ENCODE data around the gene MRC2. TPM values are rescaled to one million over a fixed set of nuclear protein-coding genes. Genes with fewer than 3 reads are reported as not detected.
A peak's percentile ranks its signal among the peaks of the same experiment; 100 is the strongest.
"Not testable (repeated sequence)": the region's sequence is repeated elsewhere in the genome, so short reads cannot be mapped to it uniquely, and the experiment has no call there.

Gene MRC2
- total RNA-seq, 2 donors from 2014 or later = 5.1 to 12.4 TPM

DNA sequence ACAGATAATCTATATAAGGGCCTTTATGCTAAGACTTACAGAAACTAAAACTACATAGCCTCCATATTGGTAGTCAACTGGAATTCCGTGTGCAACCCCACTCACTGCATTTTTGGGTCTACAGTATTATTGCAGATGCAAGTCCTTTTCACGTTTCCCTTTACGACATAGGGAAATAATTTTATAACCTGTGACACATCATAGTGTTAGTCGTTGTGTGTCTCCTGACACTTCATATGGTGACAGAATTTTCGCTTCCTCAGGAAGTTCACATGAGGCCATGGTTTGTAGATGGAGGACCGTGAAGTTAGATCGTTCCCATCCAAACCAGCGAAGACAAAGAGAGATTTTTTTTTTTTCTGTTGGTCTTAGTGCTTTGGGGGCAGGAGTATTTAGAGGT is 15.7 kb upstream of the MRC2 start:
- DNase-seq (no peak), ATAC-seq (peak; percentile 20)
- intact Hi-C loops (cut with DNase I, micrococcal nuclease) = no loop called here

- intact Hi-C loops (cut with DNase I, micrococcal nuclease); ATAC-seq; DNase-seq: not testable (repeated sequence)
Observed at GRCh38 chr17:62612289-62612688, 15.2 kb upstream of the MRC2 start.

DNA sequence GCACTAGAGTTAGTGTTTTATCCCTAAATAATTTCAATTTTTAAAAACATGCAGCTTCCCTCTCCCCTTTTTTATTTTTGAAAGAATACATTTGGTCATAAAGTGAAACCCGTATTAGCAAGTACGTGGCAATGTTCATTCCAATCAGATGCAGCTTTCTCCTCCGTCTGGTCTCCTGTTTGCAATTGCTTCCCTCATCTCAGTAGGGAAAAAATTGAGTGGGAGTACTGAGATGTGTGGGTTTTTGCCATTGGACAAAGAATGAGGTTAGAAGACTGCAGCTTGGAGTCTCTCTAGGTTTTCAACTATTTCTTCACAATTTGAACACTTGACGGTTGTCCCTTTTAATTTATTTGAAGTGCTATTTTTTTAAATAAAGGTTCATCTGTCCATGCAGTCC is 14.4 kb upstream of the MRC2 start:
- DNase-seq; intact Hi-C loops (cut with DNase I, micrococcal nuclease); ATAC-seq: not testable (repeated sequence)

GRCh38 chr17:62614142-62614541 is 13.3 kb upstream of the MRC2 start:
- DNase-seq (no peak), ATAC-seq (no peak)
- intact Hi-C loops (cut with DNase I, micrococcal nuclease) = no loop called here

GRCh38 chr17:62615503-62615902 is 12.0 kb upstream of the MRC2 start:
- DNase-seq (no peak), ATAC-seq (no peak)
- intact Hi-C loops (cut with DNase I, micrococcal nuclease) = no loop called here

GRCh38 chr17:62616993-62617893 is 10.2 kb upstream of the MRC2 start:
- no peak for ATAC-seq
- intact Hi-C loops (cut with DNase I, micrococcal nuclease) = no loop called here
- no peak for DNase-seq

GRCh38 chr17:62617894-62618472 is 9.5 kb upstream of the MRC2 start:
- no peak for DNase-seq
- intact Hi-C loops (cut with DNase I, micrococcal nuclease) = no loop called here
- ATAC-seq = no peak

DNA sequence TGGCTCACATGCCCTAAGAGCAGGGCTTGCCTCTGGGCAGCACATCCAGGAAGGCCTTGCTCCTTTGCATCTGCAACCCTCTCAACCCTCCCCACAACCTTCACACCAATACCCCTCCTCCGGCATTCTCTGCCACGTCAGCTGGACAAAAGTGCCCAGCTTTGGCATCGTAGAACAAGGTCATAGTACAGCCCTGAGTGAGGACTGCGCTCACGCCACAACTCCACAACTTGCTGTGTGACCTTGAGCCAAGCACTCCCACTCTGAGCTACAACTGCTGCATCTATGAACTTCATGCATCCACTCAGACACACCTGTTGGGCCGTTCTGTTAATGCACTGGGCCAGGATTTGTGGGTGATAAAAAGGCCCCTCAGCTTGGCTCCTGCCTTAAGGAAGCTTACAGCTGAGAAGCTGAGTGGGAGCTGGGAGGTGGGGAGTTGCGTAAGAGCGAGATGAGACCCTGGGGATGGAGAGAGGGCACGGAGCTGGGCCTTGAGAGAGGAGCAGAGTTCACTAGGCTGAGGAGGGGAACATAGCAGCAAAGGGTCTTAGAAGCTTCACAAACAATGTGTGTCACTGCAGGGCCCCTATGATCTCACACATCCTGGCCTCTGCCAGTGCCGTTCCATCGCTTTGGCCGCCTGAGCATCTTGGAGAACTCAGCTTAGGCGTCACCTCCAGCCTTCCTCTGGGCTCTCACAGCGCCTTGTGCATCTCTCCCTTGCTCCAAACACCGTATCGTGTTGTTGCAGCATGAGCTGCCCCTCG is 8.6 kb upstream of the MRC2 start:
- intact Hi-C loops (cut with DNase I, micrococcal nuclease) = no loop called here
- DNase-seq (no peak), ATAC-seq (peak; percentile 5)

DNA sequence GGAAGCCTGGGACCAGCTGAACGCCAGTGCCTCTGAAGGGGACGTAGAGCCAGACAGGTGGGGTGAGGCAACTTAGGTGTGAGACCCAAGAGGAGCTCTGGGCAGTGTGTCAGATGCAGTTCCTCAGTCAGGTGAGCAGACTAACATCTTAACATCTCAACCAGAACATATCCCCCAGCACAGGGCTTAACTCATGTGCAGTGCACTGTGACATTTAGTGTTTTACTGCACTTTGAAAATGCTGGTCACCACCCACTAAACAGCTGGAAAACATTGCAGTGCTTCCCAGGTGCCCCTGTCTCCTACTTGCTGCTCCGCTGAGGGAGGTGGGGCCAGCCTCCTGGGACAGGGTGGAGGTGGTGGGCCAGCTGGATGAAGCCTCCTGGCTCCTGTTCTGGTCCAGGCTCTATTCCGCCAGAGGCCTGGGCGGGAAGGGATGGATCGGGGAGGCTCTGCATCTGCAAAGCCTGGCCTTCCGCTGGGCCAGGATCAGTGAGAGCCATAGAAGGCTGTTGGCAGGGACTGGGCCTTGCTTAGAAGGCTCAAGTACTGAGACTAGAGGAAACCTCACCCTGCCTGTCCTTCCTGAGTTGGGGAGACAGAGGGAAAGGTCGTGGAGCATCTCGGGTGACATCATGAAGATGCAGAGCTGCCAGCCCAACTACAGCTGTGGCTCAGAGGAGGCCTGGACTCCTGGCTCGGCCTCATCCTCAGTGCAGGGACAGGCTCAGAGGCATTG is 7.9 kb upstream of the MRC2 start:
- intact Hi-C loops (cut with DNase I, micrococcal nuclease) = no loop called here
- ATAC-seq = peak; percentile 27
- no peak for DNase-seq

GRCh38 chr17:62621223-62621622 is 6.2 kb upstream of the MRC2 start:
- DNase-seq = no peak
- no peak for ATAC-seq
- intact Hi-C loops (cut with DNase I, micrococcal nuclease) = no loop called here

DNA sequence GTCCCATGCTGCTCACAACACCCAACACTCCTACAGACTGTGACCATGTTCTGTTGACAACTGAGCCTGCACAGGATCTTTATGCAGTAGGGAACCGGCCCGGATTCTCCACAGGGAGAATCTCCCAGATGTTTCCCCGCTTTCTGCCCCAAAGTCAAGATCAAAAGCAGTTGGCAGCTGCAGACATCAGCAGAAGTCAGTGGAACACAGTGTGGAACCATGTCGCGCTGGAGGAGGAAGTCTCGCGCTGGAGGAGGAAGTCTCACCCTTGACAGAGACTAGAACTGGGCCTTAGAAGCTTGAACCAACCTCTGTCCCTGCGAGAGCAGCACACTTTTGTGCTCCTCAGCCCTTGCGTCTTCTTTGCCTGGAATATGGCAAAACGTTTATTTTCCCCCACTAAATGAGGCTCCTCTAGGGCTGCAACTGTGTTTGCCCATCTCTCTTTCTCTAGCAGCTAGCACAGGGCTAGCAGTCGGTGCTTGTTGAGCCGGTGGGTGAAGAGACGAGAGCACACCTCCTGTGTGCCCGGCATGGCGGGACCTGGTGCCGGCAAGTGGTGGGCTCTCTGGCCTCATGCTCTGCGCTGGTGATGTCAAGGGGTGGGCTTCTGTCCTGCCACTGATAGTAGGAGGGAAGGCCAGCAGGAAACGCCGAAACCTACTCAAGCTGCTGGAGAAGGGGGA is 2.1 kb upstream of the MRC2 start:
- no peak for ATAC-seq
- no peak for DNase-seq
- intact Hi-C loops (cut with DNase I, micrococcal nuclease) = no loop called here

- no peak for ATAC-seq
- DNase-seq = no peak
- intact Hi-C loops (cut with DNase I, micrococcal nuclease) = no loop called here
Observed at GRCh38 chr17:62625870-62626200, 1.6 kb upstream of the MRC2 start.

DNA sequence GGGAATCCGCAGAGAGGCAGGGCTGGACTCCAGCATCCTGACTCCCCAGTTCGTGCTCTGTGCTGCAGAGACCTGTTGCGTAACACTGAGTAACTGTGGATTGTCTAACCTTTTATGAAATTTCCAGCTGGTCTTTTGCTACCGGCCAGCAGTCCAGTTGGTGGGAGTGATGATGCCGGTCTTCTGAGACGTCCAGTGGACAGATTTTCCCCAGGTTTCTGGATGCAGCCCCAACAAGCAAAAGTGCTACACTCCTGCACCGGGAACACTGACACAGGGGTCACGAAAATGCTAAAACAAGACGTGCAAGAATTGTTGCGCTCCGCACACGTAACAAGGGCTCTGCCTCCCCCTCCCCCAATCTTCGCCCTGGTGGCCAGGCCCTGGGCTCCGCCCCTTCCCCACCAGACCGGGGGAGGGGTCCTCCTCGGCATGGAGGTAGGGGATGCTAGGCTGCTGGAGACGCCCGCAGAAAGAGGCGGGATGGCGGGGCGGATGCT is 701 bp upstream of the MRC2 start:
- ATAC-seq (peak; percentile 12), DNase-seq (peak; percentile 31 to 51)
- intact Hi-C loops (cut with DNase I, micrococcal nuclease) = no loop called here

DNA sequence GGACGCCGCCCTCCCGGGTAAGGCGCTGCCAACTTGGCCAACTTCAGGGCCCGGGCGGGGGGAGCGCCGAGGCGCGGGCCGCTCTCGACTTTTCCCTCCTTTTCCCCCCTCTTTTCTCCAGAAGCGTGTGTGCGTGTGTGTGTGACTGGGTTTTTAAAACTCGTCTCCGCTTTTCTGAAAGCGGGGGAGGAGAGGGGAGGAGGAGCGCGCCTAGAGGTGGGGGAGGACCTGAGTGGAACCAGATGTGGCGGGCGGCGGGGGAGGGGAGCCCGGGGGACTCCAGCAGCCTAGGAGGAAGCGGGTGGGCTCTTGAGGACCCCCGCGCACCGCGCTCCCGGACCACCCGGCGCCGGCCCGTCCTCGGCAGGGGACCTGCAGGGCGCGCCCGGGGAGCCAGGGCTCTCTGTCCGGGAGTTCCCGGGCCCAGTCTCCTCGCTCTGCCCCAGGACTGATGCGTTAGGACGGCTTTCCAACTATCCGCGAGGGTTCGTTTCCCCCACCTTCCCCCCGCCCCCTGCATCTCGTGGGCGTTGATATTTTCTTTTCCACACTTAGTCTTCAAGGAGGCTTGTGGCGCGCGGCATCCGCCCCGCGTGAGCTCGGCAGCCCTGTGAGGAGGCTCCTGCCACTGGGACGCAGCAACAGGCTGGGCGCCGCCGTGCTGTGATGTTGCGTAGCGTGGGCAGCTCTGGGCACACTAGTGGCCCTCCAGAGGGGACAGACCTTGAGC is 599 bp downstream of the MRC2 start:
- intact Hi-C loops (cut with DNase I, micrococcal nuclease) = no loop called here
- peak; percentile 23 to 27 for DNase-seq
- ATAC-seq = no peak

- DNase-seq = peak in 1 of 2 donors; percentile 24
- intact Hi-C loops (cut with DNase I, micrococcal nuclease) = no loop called here
- no peak for ATAC-seq
Observed at GRCh38 chr17:62628831-62629555, 1.5 kb downstream of the MRC2 start.

DNA sequence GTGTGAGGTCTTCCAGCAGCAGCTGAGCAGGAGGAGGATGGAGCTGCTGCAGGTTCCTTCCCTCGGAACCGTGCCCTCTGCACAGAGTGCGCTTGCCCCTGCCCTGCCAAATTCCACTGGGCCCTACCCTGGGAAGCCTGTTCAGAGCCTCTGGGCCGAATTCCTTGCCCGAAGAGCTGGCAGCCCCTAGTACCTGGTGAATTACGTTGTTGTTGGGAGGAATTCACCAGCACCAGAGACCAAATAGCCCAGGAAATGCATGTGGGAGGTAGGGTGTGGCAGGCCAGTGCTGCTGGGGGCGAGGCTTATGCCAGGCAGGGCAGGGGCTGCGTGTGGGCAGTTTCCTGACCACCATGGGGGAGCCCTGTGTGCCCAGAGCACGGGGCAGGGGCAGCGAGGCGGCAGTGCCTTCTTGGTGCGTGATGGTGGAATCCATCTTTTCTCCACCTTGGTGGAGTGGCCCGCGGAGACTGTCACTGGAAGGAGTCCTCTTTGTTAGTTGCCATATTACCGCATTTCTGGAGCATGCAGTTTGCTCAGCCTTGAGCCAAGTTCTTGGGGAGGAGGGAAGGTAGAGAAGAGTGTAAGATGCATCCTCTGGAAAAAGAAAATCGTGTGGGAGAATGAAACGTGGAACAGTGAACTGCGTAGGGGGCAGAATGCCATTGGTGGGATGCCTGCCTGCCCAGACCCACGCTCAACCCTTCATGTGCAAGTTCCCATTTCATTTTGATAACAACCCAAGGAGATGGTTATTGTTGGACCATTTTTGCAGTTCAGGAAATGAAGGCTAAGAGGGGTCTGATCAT is 2.3 kb downstream of the MRC2 start:
- ATAC-seq (no peak), DNase-seq (peak in 1 of 2 donors; percentile 15)
- intact Hi-C loops (cut with DNase I, micrococcal nuclease) = no loop called here

Data from left colon (tissue), 2 donors.